Tibial nerve (tissue), 4 donors: ENCODE data around the gene RFC1. TPM values are rescaled to one million over a fixed set of nuclear protein-coding genes. Genes with fewer than 3 reads are reported as not detected.

Experiments used
- DNase-seq, 2 donors: peaks; one replicate each; pipeline ENCODE4 v3.0.0-alpha.2; 2019; ENCODE audit warnings: low spot score in 2 of 2
- H3K27ac ChIP-seq, 4 donors: fragments of 200-600 bp; sonication (generic) in 3 of 4; one replicate each; pipeline ENCODE4 v1.5.1; 2017 to 2019; ENCODE audit warnings: mild to moderate bottlenecking in 1 of 4
- H3K27me3 ChIP-seq, 2 donors: fragments of 200-600 bp; sonication (generic) in 1 of 2; one replicate each; pipeline versions ENCODE4 v1.5.1 to v1.6.0; 2017 to 2019
- H3K36me3 ChIP-seq, 3 donors: fragments of 200-600 bp; sonication (generic); one replicate each; pipeline ENCODE4 v1.5.1; 2018 to 2019
- H3K4me1 ChIP-seq, 4 donors: fragments of 200-600 bp; sonication (generic) in 3 of 4; one replicate each; pipeline ENCODE4 v1.5.1; 2017 to 2019
- H3K4me3 ChIP-seq, 4 donors: fragments of 200-600 bp; sonication (generic) in 3 of 4; one replicate each; pipeline ENCODE4 v1.5.1; 2017 to 2019; ENCODE audit warnings: mild to moderate bottlenecking in 1 of 4, moderate library complexity in 1 of 4
- H3K9me3 ChIP-seq, 4 donors: fragments of 200-600 bp; sonication (generic) in 3 of 4; one replicate each; pipeline ENCODE4 v1.5.1; 2017 to 2019
- EP300 ChIP-seq, 2 donors: sonication (generic); formaldehyde crosslinking; IDR thresholded peaks; one replicate each; pipeline ENCODE4 v1.6.1; 2017; ENCODE audit warnings: antibody characterized with exemption in 2 of 2, mild to moderate bottlenecking in 1 of 2
- POLR2A ChIP-seq, 2 donors: fragments of 450-650 bp; IDR thresholded peaks; one replicate each; pipeline ENCODE4 v1.6.1; 2017; ENCODE audit warnings: antibody characterized with exemption in 2 of 2, mild to moderate bottlenecking in 2 of 2, moderate library complexity in 2 of 2
- WGBS, 2 donors: methylation state at CpG; one replicate each; pipeline ENCODE4 v1.1.5; 2018; 5-methylcytosine and 5-hydroxymethylcytosine counted together
- total RNA-seq, 4 donors: library from RNA; depleted of rRNA; stranded (reverse); fragments of >200 nt; gene quantifications; one replicate each; pipeline ENCODE4 v1.1.0, GENCODE V29; 2016
- TF ChIP-seq, protein P1 (sequence below), 5 experiments: fragments of 200-600 bp in 3 of 5; fragments of 450-650 bp in 2 of 5; sonication (generic) in 3 of 5; IDR thresholded peaks; one replicate each; pipeline ENCODE4 v1.5.1; 2016 to 2019; ENCODE audit warnings: antibody characterized with exemption in 5 of 5, mild to moderate bottlenecking in 3 of 5, moderate library complexity in 2 of 5

RFC1 gene
- total RNA-seq, 4 donors from 2014 or later: 23.3 to 85.9 (median 38.5) TPM

DNA sequence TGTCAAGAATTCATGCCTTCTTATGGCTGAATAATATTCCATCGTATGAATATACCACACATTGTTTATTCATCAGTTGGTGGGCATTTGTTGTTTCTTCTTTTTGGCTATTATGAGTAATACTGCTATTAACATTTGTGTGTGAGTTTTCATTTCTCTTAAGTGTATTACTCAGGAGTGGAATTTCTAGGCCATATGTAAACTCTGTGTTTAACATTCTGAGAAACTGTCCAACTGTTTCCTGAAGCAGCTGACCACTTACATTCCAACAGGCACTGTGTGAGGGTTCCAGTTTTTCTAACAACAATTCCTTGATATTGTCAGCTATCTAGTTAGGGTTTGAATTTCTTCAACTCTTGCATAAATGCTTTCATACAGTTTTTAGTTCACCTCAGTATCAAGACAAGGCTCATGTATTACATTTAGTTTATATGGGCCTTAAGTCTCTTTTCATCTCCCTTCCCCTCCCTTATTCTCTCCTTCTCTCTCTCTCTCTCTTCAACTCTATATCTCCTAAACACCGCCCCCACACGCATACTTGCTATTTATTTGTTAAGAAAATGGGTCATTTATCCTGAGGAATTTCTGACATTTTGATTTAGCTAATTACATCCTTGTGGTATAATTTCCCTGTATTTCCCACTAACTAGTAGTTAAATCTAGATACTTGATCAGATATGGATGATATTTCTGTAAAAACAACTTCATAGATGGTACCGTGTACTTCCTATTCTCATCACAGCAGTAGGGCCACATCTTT, 106.4 kb downstream of the RFC1 start:
- Histone ChIP-seq H3K36me3 (peaks cover 0 to 88% (median 0%) of the 10 kb centered on the region in 3 donors), H3K27me3 (no peaks in the 10 kb centered on the region), H3K27ac (no peak overlapping the region), H3K4me1 (no peaks in the 10 kb centered on the region), H3K4me3 (no peak overlapping the region), H3K9me3 (no peaks in the 10 kb centered on the region)
- DNase-seq: no peak
- TF ChIP-seq POLR2A (IDR thresholded peaks at IDR 0.05) (no peak), EP300 (IDR thresholded peaks at IDR 0.05) (no peak)
- TF ChIP-seq, protein P1, sequence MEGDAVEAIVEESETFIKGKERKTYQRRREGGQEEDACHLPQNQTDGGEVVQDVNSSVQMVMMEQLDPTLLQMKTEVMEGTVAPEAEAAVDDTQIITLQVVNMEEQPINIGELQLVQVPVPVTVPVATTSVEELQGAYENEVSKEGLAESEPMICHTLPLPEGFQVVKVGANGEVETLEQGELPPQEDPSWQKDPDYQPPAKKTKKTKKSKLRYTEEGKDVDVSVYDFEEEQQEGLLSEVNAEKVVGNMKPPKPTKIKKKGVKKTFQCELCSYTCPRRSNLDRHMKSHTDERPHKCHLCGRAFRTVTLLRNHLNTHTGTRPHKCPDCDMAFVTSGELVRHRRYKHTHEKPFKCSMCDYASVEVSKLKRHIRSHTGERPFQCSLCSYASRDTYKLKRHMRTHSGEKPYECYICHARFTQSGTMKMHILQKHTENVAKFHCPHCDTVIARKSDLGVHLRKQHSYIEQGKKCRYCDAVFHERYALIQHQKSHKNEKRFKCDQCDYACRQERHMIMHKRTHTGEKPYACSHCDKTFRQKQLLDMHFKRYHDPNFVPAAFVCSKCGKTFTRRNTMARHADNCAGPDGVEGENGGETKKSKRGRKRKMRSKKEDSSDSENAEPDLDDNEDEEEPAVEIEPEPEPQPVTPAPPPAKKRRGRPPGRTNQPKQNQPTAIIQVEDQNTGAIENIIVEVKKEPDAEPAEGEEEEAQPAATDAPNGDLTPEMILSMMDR (IDR thresholded peaks at IDR 0.05): no peak
- WGBS, 2 donors: 84 to 88% methylated on average over 4 of the region's 4 CpGs

DNA sequence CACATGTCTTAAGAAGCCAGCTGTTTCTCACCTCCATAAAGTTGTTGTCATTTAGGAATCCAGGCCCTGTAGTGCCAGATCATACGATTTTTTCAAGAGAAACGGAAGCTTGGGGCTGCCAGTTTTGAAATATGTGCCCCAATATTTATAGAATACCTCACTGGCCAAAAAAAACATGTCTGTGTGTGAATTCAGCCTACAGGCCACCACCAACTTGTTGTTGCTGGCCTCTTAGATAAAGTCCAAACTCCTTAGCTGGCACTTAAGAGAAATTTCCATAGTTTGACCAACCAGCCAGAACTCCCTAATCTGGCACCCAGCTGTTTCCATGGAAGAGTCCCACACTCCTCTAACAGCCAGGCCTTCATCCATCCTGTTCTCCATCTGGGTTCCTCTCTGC, 109.7 kb downstream of the RFC1 start:
- no peaks in the 10 kb centered on the region for H3K27me3 ChIP-seq
- 77 to 81% methylated on average over 2 of the region's 2 CpGs for WGBS, 2 donors
- no peaks in the 10 kb centered on the region for H3K4me1 ChIP-seq
- peak overlapping the region in 1 of 4 donors; percentile 1 for H3K27ac ChIP-seq
- H3K4me3 ChIP-seq: no peak overlapping the region
- no peak for DNase-seq
- TF ChIP-seq, protein P1 (IDR thresholded peaks at IDR 0.05): no peak
- no peak for TF ChIP-seq EP300 (IDR thresholded peaks at IDR 0.05)
- no peak for TF ChIP-seq POLR2A (IDR thresholded peaks at IDR 0.05)
- H3K36me3 ChIP-seq: peaks cover 0 to 84% (median 0%) of the 10 kb centered on the region in 3 donors
- H3K9me3 ChIP-seq: no peaks in the 10 kb centered on the region

DNA sequence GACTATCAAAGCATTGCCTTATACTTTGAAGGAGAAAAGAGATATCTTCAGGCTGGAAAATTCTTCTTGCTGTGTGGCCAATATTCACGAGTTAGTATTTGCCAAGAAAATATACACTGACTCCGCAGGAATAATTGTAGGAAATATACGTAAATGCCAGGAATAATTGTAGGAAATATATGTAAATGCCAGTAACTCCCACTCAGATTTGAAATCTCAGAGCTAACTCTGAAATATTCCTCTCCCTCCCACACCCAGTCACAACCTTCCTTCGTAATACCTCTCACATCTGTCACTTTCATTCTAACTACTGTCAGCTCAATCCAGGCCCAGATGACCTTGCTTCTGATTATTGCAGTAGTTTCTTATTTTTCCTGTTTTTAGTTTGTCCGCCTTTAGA, 110.3 kb downstream of the RFC1 start:
- TF ChIP-seq EP300 (IDR thresholded peaks at IDR 0.05): no peak
- TF ChIP-seq, protein P1 (IDR thresholded peaks at IDR 0.05): no peak
- TF ChIP-seq POLR2A (IDR thresholded peaks at IDR 0.05): no peak
- WGBS, 2 donors: 57 to 69% methylated on average over 5 of the region's 5 CpGs
- H3K27me3 ChIP-seq: no peaks in the 10 kb centered on the region

DNA sequence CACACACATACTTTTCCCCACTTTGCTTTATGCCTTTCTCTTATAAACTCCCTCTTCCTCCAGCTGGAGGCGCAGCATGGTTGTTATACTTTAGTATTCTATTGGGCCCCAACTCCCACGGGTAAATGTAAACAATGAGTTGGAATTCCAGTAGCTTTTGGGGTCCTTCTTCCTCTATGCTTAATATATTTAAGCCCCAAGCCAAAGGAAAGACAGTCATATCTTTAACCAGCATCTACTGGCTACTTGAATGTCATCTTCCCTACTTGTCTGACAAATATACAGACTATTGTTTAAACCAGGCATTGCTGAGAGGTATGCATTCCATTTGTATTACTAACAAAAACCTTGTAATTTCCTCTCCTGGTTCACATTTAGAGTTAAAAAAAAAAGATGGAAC, 110.9 kb downstream of the RFC1 start:
- DNase-seq: no peak
- Histone ChIP-seq H3K27ac (no peak overlapping the region), H3K9me3 (no peaks in the 10 kb centered on the region), H3K36me3 (peaks cover 0 to 72% (median 0%) of the 10 kb centered on the region in 3 donors), H3K4me1 (no peaks in the 10 kb centered on the region), H3K27me3 (no peaks in the 10 kb centered on the region), H3K4me3 (no peak overlapping the region)
- WGBS, 2 donors: 53 to 56% methylated on average over 2 of the region's 2 CpGs
- TF ChIP-seq EP300 (IDR thresholded peaks at IDR 0.05) (no peak), POLR2A (IDR thresholded peaks at IDR 0.05) (no peak)
- TF ChIP-seq, protein P1 (IDR thresholded peaks at IDR 0.05): no peak

More for the DNA sequence above, 110.3 kb downstream of the RFC1 start:
- Histone ChIP-seq H3K27ac (no peak overlapping the region), H3K4me1 (no peaks in the 10 kb centered on the region), H3K9me3 (no peaks in the 10 kb centered on the region), H3K36me3 (peaks cover 0 to 79% (median 0%) of the 10 kb centered on the region in 3 donors), H3K4me3 (no peak overlapping the region)
- no peak for DNase-seq

DNA sequence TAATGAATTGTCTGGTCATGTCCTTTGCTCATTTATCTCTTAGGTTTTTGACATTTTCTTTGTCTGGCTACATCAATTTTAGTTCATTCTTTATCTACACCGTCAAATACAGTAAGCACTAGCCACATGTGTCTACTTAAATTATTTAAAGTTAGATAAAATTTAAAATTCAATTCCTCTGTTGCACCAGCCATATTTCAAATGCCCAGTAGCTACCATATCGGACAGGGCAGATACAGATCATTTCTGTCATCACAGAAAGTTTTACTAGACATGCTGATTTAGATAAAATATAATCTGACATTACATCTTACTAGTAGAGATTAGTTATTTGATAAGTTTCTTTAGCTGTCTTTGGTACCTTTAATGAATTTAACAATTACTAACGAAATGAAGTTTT, 122.7 kb downstream of the RFC1 start:
- no peak for DNase-seq
- WGBS, 2 donors: 96 to 97% methylated on average over 3 of the region's 3 CpGs
- H3K9me3 ChIP-seq: no peaks in the 10 kb centered on the region
- no peak overlapping the region for H3K4me3 ChIP-seq
- H3K36me3 ChIP-seq: peaks cover 0 to 75% (median 0%) of the 10 kb centered on the region in 3 donors
- H3K27me3 ChIP-seq: no peaks in the 10 kb centered on the region
- H3K27ac ChIP-seq: no peak overlapping the region
- TF ChIP-seq POLR2A (IDR thresholded peaks at IDR 0.05): no peak
- TF ChIP-seq, protein P1 (IDR thresholded peaks at IDR 0.05): no peak
- TF ChIP-seq EP300 (IDR thresholded peaks at IDR 0.05): no peak
- no peaks in the 10 kb centered on the region for H3K4me1 ChIP-seq
